Transverse colon (tissue), 4 donors: ENCODE measurements around the gene TESK2. TPM values are rescaled to one million over a fixed set of nuclear protein-coding genes. Genes with fewer than 3 reads are reported as not detected.

ENCODE experiments used
- DNase-seq: peaks from one replicate; pipeline ENCODE4 v3.0.0-alpha.2; 2019
- H3K27ac ChIP-seq, 4 donors: fragments of 200-600 bp; sonication (generic); 2 replicates each; pipeline ENCODE4 v1.5.1; 2016 to 2018; ENCODE audit warnings: inconsistent platforms in 4 of 4
- H3K27me3 ChIP-seq: fragments of 200-600 bp; sonication (generic); 2 replicates; pipeline ENCODE4 v1.5.1; 2017; ENCODE audit warnings: inconsistent platforms
- H3K36me3 ChIP-seq, 4 donors: fragments of 200-600 bp; sonication (generic); 2 replicates each; pipeline ENCODE4 v1.5.1; 2017 to 2019; ENCODE audit warnings: inconsistent platforms in 4 of 4
- H3K4me1 ChIP-seq, 4 donors: fragments of 200-600 bp; sonication (generic); 2 replicates each; pipeline ENCODE4 v1.5.1; 2017 to 2020; ENCODE audit warnings: inconsistent platforms in 4 of 4
- H3K4me3 ChIP-seq, 4 donors: fragments of 200-600 bp; sonication (generic); 1 replicate in 1 of 4; 2 replicates in 3 of 4; pipeline versions ENCODE4 v1.5.1 to v1.6.1; 2017 to 2019; ENCODE audit warnings: inconsistent platforms in 4 of 4
- H3K9me3 ChIP-seq, 2 donors: fragments of 200-600 bp; sonication (generic); 2 replicates each; pipeline ENCODE4 v1.5.1; 2017 to 2019; ENCODE audit warnings: inconsistent platforms in 2 of 2
- EP300 ChIP-seq: sonication (generic); formaldehyde crosslinking; IDR thresholded peaks from one replicate; pipeline ENCODE4 v1.6.1; 2017; ENCODE audit warnings: antibody characterized with exemption, low read depth
- POLR2A ChIP-seq: fragments of 450-650 bp; IDR thresholded peaks from one replicate; pipeline ENCODE4 v1.6.1; 2016; ENCODE audit warnings: antibody characterized with exemption, mild to moderate bottlenecking, moderate library complexity
- POLR2AphosphoS5 ChIP-seq, 3 donors: sonication (generic); formaldehyde crosslinking; IDR thresholded peaks; one replicate each; pipeline ENCODE4 v1.6.1; 2016; ENCODE audit warnings: antibody characterized with exemption in 3 of 3
- WGBS, 2 donors: methylation state at CpG; one replicate each; pipeline ENCODE4 v1.1.5; 2018; ENCODE audit warnings: low coverage in 1 of 2; 5-methylcytosine and 5-hydroxymethylcytosine counted together
- in situ Hi-C, 4 donors: fragments of 200-750 bp; cut with MboI; loops; one replicate each; pipeline versions ENCODE4 v1.15.0 to v1.15.1; 2017; ENCODE audit warnings: low sequenced_read_pairs in 3 of 4, low pct_ligation_motif_present in 1 of 4, low pct_unique_long_range_greater_than_20kb in 1 of 4
- intact Hi-C: fragments of 100-400 bp; cut with DNase I; formaldehyde crosslinking; loops from one replicate; pipeline ENCODE4 v1.15.1; 2023; ENCODE audit warnings: low total_unique reads
- total RNA-seq, 4 donors: library from RNA; depleted of rRNA; stranded (reverse); fragments of >200 nt; gene quantifications; one replicate each; pipeline ENCODE4 v1.1.0, GENCODE V29; 2016
- TF ChIP-seq, protein P1 (sequence below), 5 experiments: fragments of 200-600 bp in 3 of 5; fragments of 450-650 bp in 2 of 5; sonication (generic) in 3 of 5; IDR thresholded peaks; 1 replicate in 2 of 5; 2 replicates in 3 of 5; pipeline ENCODE4 v1.5.1; 2016 to 2017; ENCODE audit warnings: antibody characterized with exemption in 5 of 5, inconsistent platforms in 3 of 5, mild to moderate bottlenecking in 2 of 5, moderate library complexity in 1 of 5

Gene TESK2
- total RNA-seq, 4 donors from 2014 or later, result 5.2 to 32.2 (median 14.5) TPM

DNA sequence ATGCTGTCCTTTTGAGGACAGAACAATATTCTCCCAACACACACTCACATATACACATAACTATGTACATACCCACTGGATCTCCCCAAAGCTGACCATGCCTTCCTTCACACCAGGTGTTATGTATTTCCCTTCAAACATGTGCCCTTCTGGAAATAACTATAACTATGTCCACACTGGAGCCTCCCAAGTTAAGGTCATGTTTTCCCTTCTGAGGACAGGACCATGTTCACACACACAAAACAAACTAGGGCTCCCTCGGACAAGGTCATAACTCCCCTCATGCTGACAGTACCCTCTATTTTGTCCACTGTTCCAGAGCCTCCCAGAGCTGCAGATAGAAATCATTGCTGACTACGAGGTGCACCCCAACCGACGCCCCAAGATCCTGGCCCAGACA, 16.9 kb upstream of the TESK2 start:
- in situ Hi-C loops, result loop anchor here in 2 of 4 donors (5.0 to 10.0 kb wide), 2 partner anchors 59 to 67 kb away; no protein-coding TSS in a partner anchor
- 88% methylated on average over 4 of the region's 4 CpGs; no CpG with 5 or more reads in 1 of the 2 donors for WGBS, 2 donors
- TF ChIP-seq, protein P1, sequence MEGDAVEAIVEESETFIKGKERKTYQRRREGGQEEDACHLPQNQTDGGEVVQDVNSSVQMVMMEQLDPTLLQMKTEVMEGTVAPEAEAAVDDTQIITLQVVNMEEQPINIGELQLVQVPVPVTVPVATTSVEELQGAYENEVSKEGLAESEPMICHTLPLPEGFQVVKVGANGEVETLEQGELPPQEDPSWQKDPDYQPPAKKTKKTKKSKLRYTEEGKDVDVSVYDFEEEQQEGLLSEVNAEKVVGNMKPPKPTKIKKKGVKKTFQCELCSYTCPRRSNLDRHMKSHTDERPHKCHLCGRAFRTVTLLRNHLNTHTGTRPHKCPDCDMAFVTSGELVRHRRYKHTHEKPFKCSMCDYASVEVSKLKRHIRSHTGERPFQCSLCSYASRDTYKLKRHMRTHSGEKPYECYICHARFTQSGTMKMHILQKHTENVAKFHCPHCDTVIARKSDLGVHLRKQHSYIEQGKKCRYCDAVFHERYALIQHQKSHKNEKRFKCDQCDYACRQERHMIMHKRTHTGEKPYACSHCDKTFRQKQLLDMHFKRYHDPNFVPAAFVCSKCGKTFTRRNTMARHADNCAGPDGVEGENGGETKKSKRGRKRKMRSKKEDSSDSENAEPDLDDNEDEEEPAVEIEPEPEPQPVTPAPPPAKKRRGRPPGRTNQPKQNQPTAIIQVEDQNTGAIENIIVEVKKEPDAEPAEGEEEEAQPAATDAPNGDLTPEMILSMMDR (IDR thresholded peaks at IDR 0.05), result no peak
- TF ChIP-seq POLR2AphosphoS5 (IDR thresholded peaks at IDR 0.05) (no peak), POLR2A (no peak), EP300 (no peak)
- no peaks in the 10 kb centered on the region for H3K27me3 ChIP-seq
- H3K4me3 ChIP-seq, result no peak overlapping the region
- no peak overlapping the region for H3K27ac ChIP-seq
- H3K9me3 ChIP-seq, result no peaks in the 10 kb centered on the region
- no peaks in the 10 kb centered on the region for H3K4me1 ChIP-seq
- peaks cover 0 to 37% (median 18%) of the 10 kb centered on the region in 4 donors for H3K36me3 ChIP-seq
- intact Hi-C loops, result no loop called here
- no peak for DNase-seq

DNA sequence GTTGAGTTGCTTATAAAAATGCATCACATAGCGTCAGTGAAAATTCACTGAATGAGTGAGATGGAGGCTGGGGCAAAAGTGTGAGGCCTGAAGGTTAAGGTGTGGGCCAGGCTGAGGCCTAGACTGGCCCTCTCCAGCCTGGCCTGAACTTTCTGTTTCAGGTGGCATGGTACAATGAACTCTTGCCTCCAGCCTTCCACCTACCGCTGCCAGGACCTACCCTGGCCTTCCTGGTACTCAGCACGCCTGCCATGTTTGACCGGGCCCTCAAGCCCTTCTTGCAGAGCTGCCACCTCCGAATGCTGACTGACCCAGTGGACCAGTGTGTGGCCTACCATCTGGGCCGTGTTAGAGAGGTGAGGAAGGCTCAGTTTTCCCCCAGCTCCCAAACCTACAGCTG, 16.2 kb upstream of the TESK2 start:
- TF ChIP-seq POLR2A (no peak), EP300 (no peak), POLR2AphosphoS5 (IDR thresholded peaks at IDR 0.05) (no peak)
- TF ChIP-seq, protein P1 (IDR thresholded peaks at IDR 0.05), result no peak
- peaks cover 0 to 33% (median 16%) of the 10 kb centered on the region in 4 donors for H3K36me3 ChIP-seq
- H3K27me3 ChIP-seq, result no peaks in the 10 kb centered on the region
- peaks cover 0 to 1% (median 0%) of the 10 kb centered on the region in 4 donors for H3K4me1 ChIP-seq
- H3K4me3 ChIP-seq, result no peak overlapping the region
- no peak for DNase-seq
- H3K9me3 ChIP-seq, result no peaks in the 10 kb centered on the region
- H3K27ac ChIP-seq, result no peak overlapping the region
- in situ Hi-C loops (loop anchor here in 2 of 4 donors (5.0 to 10.0 kb wide), 2 partner anchors 60 to 68 kb away; no protein-coding TSS in a partner anchor), intact Hi-C loops (no loop called here)
- WGBS, 2 donors, result 92 to 100% methylated on average over 1 to 6 of the region's 6 CpGs

DNA sequence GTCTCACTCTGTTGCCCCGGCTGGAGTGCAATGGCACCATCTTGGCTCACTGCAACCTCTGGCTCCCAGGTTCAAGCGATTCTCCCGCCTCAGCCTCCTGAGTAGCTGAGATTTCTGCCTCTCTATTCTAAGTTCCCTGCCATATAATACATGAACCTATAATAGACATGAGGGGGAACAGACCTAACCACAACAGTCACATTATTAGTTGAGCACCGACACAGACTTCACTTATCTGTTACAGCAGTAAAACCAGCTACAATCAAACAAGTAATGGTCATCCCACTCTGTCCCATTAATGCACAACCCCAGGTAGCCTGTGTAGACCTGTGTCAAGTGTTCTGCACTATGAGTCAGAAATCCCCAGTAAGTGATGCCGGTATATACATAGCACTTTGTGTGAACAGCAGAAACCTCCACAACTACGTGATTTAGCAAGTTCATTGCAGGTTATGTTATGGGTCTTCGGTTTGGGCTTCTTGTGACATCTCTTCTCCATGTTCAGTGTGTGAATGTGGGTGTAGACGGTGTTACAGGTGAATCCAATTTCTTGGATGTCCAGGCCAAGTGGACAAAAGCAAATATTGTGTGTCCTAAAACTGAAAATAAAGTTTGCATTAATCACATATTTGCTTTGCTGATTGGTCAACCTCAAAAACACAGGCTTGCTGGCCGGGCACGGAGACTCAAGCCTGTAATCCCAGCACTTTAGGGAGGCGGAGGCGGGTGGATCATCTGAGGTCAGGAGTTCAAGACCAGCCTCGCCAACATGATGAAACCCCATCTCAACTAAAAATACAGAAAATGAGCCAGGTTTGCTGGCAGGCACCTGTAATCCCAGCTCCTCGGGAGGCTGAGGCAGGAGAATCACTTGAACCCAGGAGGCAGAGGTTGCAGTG, 12.7 kb upstream of the TESK2 start:
- Histone ChIP-seq H3K27me3 (no peaks in the 10 kb centered on the region), H3K36me3 (peaks cover 0 to under 1% (median 0%) of the 10 kb centered on the region in 4 donors), H3K4me3 (no peak overlapping the region), H3K9me3 (no peaks in the 10 kb centered on the region), H3K27ac (no peak overlapping the region), H3K4me1 (peaks cover 6 to 28% (median 15%) of the 10 kb centered on the region in 4 donors)
- TF ChIP-seq POLR2A (no peak), EP300 (no peak), POLR2AphosphoS5 (IDR thresholded peaks at IDR 0.05) (no peak)
- TF ChIP-seq, protein P1 (IDR thresholded peaks at IDR 0.05), result no peak
- WGBS, 2 donors, result 80 to 86% methylated on average over 2 to 14 of the region's 14 CpGs
- no peak for DNase-seq
- intact Hi-C loops, result no loop called here
- in situ Hi-C loops, result loop anchor here in 1 of 4 donors (10.0 kb wide), 1 partner anchor 71 kb away; no protein-coding TSS in a partner anchor

DNA sequence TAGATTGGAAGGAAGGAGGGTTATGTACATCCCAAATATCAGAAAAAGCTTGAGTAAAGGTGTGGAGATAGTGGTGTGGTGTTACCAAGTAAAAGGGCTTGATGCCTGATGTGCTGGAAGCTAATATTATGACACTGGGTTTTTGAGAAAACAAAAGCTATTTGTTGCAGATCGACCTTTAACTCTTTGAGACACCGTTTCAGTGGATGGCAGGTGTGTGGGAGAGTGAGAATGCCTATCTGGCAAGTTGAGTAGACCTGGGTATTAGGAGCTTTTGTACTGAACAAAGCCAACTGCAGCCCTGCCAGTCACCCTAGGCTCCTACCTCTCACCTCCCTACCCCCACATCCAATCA, 10.5 kb upstream of the TESK2 start:
- Histone ChIP-seq H3K9me3 (no peaks in the 10 kb centered on the region), H3K4me1 (peaks cover 6 to 28% (median 15%) of the 10 kb centered on the region in 4 donors), H3K27ac (peak overlapping the region in 2 of 4 donors; percentile 76 to 81), H3K4me3 (no peak overlapping the region), H3K27me3 (no peaks in the 10 kb centered on the region), H3K36me3 (no peaks in the 10 kb centered on the region)
- in situ Hi-C loops, result loop anchor here in 1 of 4 donors (10.0 kb wide), 1 partner anchor 73 kb away; no protein-coding TSS in a partner anchor
- 60% methylated on average over 2 of the region's 2 CpGs; no CpG with 5 or more reads in 1 of the 2 donors for WGBS, 2 donors
- DNase-seq, result no peak
- intact Hi-C loops, result no loop called here
- TF ChIP-seq EP300, result no peak
- no peak for TF ChIP-seq POLR2A
- TF ChIP-seq, protein P1 (IDR thresholded peaks at IDR 0.05), result no peak
- no peak for TF ChIP-seq POLR2AphosphoS5 (IDR thresholded peaks at IDR 0.05)
